22Rv1 (cell line): ENCODE measurements around the gene HOXD12.

Experiments used
- CTCF ChIP-seq: fragments of 450-650 bp; IDR thresholded peaks from 2 replicates; pipeline ENCODE4 v1.5.1; 2017; ENCODE audit warnings: mild to moderate bottlenecking
- ZFX ChIP-seq: fragments of 450-650 bp; IDR thresholded peaks from 2 replicates; pipeline ENCODE4 v1.6.1; 2017; ENCODE audit warnings: antibody characterized with exemption, borderline replicate concordance

GRCh38 chr2:176117823-176118371 lies 18.3 kb downstream of the HOXD12 start:
- TF ChIP-seq CTCF (no peak), ZFX (no peak)
